ENCODE results near the gene WNT9B.

DNA sequence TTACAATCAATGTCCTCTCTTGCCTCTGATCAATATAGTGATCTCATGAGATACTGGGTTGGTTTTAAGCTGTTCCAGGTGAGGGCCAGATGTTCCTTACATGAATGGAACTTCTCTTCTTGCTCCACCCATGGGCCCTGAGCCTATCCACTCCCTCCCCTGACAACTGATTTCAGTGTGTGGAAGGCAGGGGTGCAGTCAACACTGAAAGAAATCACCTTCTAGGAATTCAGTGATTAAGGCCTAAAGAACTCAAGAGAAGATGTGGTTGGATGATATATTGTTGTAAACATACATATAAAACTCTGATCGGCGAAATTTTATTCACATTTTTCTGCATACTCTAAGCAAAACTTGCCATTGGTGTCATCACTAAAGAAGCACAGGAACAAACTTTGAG, 64.8 kb downstream of the WNT9B start:
- TF ChIP-seq, protein P1, sequence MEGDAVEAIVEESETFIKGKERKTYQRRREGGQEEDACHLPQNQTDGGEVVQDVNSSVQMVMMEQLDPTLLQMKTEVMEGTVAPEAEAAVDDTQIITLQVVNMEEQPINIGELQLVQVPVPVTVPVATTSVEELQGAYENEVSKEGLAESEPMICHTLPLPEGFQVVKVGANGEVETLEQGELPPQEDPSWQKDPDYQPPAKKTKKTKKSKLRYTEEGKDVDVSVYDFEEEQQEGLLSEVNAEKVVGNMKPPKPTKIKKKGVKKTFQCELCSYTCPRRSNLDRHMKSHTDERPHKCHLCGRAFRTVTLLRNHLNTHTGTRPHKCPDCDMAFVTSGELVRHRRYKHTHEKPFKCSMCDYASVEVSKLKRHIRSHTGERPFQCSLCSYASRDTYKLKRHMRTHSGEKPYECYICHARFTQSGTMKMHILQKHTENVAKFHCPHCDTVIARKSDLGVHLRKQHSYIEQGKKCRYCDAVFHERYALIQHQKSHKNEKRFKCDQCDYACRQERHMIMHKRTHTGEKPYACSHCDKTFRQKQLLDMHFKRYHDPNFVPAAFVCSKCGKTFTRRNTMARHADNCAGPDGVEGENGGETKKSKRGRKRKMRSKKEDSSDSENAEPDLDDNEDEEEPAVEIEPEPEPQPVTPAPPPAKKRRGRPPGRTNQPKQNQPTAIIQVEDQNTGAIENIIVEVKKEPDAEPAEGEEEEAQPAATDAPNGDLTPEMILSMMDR (IDR thresholded peaks at IDR 0.05) = no peak
- TF ChIP-seq POLR2A (IDR thresholded peaks at IDR 0.05) = no peak
- no peak for TF ChIP-seq POLR2AphosphoS5 (IDR thresholded peaks at IDR 0.05)
- TF ChIP-seq EP300 (IDR thresholded peaks at IDR 0.05) = no peak

All from gastroesophageal sphincter (tissue), 3 donors.